Osteocyte (in vitro differentiated cells): Measurements from ENCODE around the gene LASP1. TPM values are rescaled to one million over a fixed set of nuclear protein-coding genes. Genes with fewer than 3 reads are reported as not detected.

Experiments
- DNase-seq: peaks from one replicate; pipeline ENCODE4 v3.0.0; 2021; ENCODE audit warnings: mixed read lengths; ENCODE audit not compliant: unreplicated experiment; ENCODE audit errors: extremely low spot score
- H3K27ac Mint-ChIP-seq: one replicate; pipeline ENCODE4 v1.8.0; 2021; ENCODE audit warnings: mild to moderate bottlenecking, mixed read lengths; ENCODE audit not compliant: unreplicated experiment
- H3K27me3 Mint-ChIP-seq: one replicate; pipeline ENCODE4 v1.8.0; 2021; ENCODE audit warnings: mixed read lengths; ENCODE audit not compliant: unreplicated experiment
- H3K36me3 Mint-ChIP-seq: one replicate; pipeline ENCODE4 v1.8.0; 2021; ENCODE audit warnings: mixed read lengths; ENCODE audit not compliant: unreplicated experiment
- H3K4me1 Mint-ChIP-seq: one replicate; pipeline ENCODE4 v1.8.0; 2021; ENCODE audit warnings: mixed read lengths; ENCODE audit not compliant: unreplicated experiment
- H3K4me3 Mint-ChIP-seq: one replicate; pipeline ENCODE4 v1.8.0; 2021; ENCODE audit warnings: mild to moderate bottlenecking, moderate library complexity, mixed read lengths; ENCODE audit not compliant: unreplicated experiment
- H3K9me3 Mint-ChIP-seq: one replicate; pipeline ENCODE4 v1.8.0; 2021; ENCODE audit warnings: mixed read lengths; ENCODE audit not compliant: unreplicated experiment
- CTCF ChIP-seq: fragments of 200-600 bp; sonication (generic); IDR thresholded peaks from 2 replicates; pipeline ENCODE4 v1.5.0; 2021; ENCODE audit warnings: antibody characterized with exemption, mild to moderate bottlenecking, moderate library complexity
- total RNA-seq: library from RNA; stranded (reverse); gene quantifications from 2 replicates; pipeline ENCODE4 v1.2.1, GENCODE V29; 2021

Gene LASP1
- total RNA-seq, 1 donor from 2014 or later, result 402 TPM

- no peak for TF ChIP-seq CTCF
- peaks cover 27% of the 10 kb centered on the region for H3K36me3 Mint-ChIP-seq
- H3K4me1 Mint-ChIP-seq, result peaks cover 77% of the 10 kb centered on the region
- no peaks in the 10 kb centered on the region for H3K9me3 Mint-ChIP-seq
- H3K27ac Mint-ChIP-seq, result peak overlapping the region; percentile 80
- H3K27me3 Mint-ChIP-seq, result no peaks in the 10 kb centered on the region
- no peak for DNase-seq
- H3K4me3 Mint-ChIP-seq, result no peak overlapping the region
Measured at GRCh38 chr17:38894276-38894675, 24.4 kb downstream of the LASP1 start.

GRCh38 chr17:38896346-38896954 lies 26.6 kb downstream of the LASP1 start:
- no peak for DNase-seq
- peaks cover 83% of the 10 kb centered on the region for H3K4me1 Mint-ChIP-seq

GRCh38 chr17:38897176-38897575 lies 27.3 kb downstream of the LASP1 start:
- H3K27ac Mint-ChIP-seq, result peak overlapping the region; percentile 87
- H3K36me3 Mint-ChIP-seq, result peaks cover 20% of the 10 kb centered on the region
- no peaks in the 10 kb centered on the region for H3K27me3 Mint-ChIP-seq
- DNase-seq, result no peak
- no peak for TF ChIP-seq CTCF
- H3K4me1 Mint-ChIP-seq, result peaks cover 77% of the 10 kb centered on the region
- peak overlapping the region; percentile 51 for H3K4me3 Mint-ChIP-seq
- no peaks in the 10 kb centered on the region for H3K9me3 Mint-ChIP-seq

More at GRCh38 chr17:38896346-38896954, 26.6 kb downstream of the LASP1 start:
- H3K9me3 Mint-ChIP-seq, result no peaks in the 10 kb centered on the region
- no peaks in the 10 kb centered on the region for H3K27me3 Mint-ChIP-seq
- no peak overlapping the region for H3K4me3 Mint-ChIP-seq
- H3K36me3 Mint-ChIP-seq, result peaks cover 23% of the 10 kb centered on the region
- peak overlapping the region; percentile 87 for H3K27ac Mint-ChIP-seq
- TF ChIP-seq CTCF, result no peak

GRCh38 chr17:38897671-38898290 lies 27.9 kb downstream of the LASP1 start:
- no peak for TF ChIP-seq CTCF
- no peaks in the 10 kb centered on the region for H3K27me3 Mint-ChIP-seq
- H3K36me3 Mint-ChIP-seq, result peaks cover 20% of the 10 kb centered on the region
- peaks cover 72% of the 10 kb centered on the region for H3K4me1 Mint-ChIP-seq
- DNase-seq, result peak; percentile 88
- H3K27ac Mint-ChIP-seq, result peak overlapping the region; percentile 87
- no peaks in the 10 kb centered on the region for H3K9me3 Mint-ChIP-seq
- peak overlapping the region; percentile 51 for H3K4me3 Mint-ChIP-seq

- DNase-seq, result no peak
- Mint-ChIP-seq H3K36me3 (peaks cover 23% of the 10 kb centered on the region), H3K27me3 (no peaks in the 10 kb centered on the region), H3K4me3 (no peak overlapping the region), H3K27ac (peak overlapping the region; percentile 87), H3K4me1 (peaks cover 68% of the 10 kb centered on the region), H3K9me3 (no peaks in the 10 kb centered on the region)
- no peak for TF ChIP-seq CTCF
Measured at GRCh38 chr17:38898291-38898679, 28.4 kb downstream of the LASP1 start.
